Mammary epithelial cell (primary cell): Measurements from ENCODE around the gene HBA2.
"Not testable (repeated sequence)": the region's sequence is repeated elsewhere in the genome, so short reads cannot be mapped to it uniquely, and the experiment has no call there.

Experiments
- EZH2 ChIP-seq: IDR thresholded peaks from 2 replicates; pipeline ENCODE4 v1.6.1; 2012; ENCODE audit warnings: low read length, inconsistent platforms, borderline replicate concordance
- TF ChIP-seq, protein P1 (sequence below), 2 donors: IDR thresholded peaks in 1 of 2; conservative IDR thresholded peaks in 1 of 2; 2 replicates each; pipeline ENCODE4 v1.5.1; 2011 to 2012; ENCODE audit warnings: inconsistent platforms in 2 of 2, low read length in 2 of 2, mild to moderate bottlenecking in 2 of 2, control low read depth in 1 of 2, low read depth in 1 of 2; ENCODE audit not compliant: insufficient read depth in 1 of 2; ENCODE audit errors: extremely low read depth in 1 of 2

DNA sequence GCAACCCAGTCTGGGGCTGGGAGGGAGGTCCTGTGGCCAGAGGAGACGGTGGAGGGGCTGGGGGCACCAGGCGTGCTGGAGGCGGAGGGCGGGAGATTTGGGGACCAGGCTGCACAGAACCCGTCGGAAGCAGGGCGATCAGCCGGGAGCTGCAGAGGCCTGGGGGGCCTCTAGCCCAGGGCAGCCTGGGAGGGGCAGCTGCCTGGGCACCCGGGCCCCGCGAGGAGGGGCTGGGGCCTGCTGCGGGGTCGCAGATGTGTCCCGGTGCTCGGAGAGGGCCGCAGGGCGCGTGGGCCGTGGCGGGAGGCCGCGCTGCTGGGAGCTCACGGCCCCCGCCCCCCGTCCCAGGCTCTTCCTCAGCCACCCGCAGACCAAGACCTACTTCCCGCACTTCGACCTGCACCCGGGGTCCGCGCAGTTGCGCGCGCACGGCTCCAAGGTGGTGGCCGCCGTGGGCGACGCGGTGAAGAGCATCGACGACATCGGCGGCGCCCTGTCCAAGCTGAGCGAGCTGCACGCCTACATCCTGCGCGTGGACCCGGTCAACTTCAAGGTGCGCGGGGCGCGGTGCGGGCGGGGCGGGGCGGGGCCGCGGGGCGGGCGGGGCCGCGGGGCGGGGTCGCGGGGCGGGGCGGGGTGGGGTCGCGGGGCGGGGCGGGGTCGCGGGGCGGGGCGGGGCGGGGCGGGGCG, 8.4 kb upstream of the HBA2 start:
- TF ChIP-seq, protein P1, sequence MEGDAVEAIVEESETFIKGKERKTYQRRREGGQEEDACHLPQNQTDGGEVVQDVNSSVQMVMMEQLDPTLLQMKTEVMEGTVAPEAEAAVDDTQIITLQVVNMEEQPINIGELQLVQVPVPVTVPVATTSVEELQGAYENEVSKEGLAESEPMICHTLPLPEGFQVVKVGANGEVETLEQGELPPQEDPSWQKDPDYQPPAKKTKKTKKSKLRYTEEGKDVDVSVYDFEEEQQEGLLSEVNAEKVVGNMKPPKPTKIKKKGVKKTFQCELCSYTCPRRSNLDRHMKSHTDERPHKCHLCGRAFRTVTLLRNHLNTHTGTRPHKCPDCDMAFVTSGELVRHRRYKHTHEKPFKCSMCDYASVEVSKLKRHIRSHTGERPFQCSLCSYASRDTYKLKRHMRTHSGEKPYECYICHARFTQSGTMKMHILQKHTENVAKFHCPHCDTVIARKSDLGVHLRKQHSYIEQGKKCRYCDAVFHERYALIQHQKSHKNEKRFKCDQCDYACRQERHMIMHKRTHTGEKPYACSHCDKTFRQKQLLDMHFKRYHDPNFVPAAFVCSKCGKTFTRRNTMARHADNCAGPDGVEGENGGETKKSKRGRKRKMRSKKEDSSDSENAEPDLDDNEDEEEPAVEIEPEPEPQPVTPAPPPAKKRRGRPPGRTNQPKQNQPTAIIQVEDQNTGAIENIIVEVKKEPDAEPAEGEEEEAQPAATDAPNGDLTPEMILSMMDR (conservative IDR thresholded peaks at IDR 0.05 in 1 of 2, IDR thresholded peaks at IDR 0.05 in 1 of 2; ENCODE audit: extremely low read depth in 1 of 2, insufficient read depth in 1 of 2, low read depth in 1 of 2, low read length in 2 of 2), result not testable (repeated sequence)
- TF ChIP-seq EZH2, result not testable (repeated sequence)
